Islet precursor cell (in vitro differentiated cells): ENCODE results near the gene ATP11B.
"Not testable (repeated sequence)": the region's sequence is repeated elsewhere in the genome, so short reads cannot be mapped to it uniquely, and the experiment has no call there.

Experiments used
- DNase-seq: peaks from one replicate; pipeline ENCODE4 v3.0.0-alpha.2; 2018

Gene ATP11B

DNA sequence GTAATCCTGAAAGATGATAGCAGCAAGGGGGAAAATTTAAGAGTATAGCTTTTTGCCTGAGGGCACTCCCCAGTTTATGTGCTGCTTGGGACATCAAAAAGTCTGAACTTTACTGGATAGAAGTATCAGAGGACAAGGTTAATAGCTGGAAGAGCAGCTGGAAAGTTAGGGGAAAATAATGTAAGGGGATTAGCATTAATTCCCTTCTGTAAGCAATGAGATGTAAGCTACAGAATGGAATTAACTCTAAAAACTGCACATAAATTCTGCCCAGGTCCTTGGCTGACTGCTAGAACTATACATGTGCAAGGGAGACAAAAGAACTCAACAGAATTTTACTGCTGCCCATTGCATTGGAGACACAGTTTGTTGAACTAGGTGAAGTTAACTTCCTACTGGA is 55.6 kb downstream of the ATP11B start:
- DNase-seq, result no peak

DNA sequence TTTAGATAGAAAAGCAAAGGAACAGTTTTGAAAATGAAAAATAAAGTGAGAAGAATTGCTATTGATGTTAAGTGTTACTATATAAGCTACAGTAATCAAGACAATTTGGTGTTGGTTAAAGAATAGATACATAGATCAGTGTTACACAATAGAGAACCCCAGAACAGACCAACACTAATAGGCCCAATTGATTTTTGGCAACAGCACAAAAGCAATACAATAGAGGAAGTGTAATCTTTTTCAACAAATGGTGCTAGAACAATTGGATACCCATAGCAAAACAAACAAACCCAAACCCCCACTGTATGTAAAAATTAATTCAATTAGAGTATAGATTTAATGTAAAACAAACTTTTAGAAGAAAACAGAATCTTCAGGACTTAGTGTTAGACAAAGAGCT is 61.8 kb downstream of the ATP11B start:
- no peak for DNase-seq

GRCh38 chr3:182861348-182861747 is 68.0 kb downstream of the ATP11B start:
- DNase-seq, result no peak

DNA sequence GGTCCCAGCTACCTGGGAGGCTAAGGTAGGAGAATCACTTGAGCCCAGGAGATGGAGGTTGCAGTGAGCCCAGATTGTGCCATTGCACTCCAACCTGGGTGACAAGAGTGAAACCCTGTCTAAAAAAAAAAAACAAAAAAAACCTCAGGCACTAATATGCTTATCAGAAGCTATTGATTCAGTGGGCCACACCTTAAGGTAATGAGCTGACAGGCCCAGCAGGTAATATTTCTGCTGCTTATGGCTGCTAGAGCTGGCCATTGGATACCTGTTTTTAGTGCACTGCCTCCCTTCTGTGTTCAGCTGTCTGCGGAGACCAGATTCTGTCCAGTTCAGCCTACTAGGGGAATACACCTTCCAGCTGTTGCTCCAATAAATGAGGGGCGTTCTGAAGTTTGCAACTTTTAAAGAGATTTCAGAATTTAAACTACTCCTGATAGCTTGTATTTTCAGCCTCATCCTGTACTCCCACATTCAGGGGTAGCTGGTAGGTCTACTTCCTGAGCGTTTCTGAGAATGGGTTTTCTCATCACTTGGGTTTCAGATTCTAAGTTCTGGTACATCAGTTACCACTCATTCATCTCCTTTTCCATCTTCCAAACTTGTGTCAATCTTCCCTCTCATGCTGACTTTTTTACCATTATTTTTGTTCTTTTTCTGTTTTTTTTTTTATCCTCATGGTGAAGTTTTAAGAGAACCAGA is 69.0 kb downstream of the ATP11B start:
- DNase-seq, result no peak

DNA sequence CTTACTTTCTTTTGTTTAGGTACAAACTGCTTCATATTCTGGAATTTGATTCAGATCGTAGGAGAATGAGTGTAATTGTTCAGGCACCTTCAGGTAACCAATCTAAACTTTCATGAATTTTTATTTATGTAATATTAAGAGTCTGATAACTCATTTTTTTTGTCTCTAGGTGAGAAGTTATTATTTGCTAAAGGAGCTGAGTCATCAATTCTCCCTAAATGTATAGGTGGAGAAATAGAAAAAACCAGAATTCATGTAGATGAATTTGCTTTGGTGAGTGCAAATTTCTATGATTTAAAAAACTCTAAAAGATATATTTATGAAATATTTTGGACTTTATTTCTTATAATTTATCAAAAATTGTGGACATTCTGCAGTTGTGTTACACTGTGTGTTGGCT is 75.8 kb downstream of the ATP11B start:
- DNase-seq, result no peak

DNA sequence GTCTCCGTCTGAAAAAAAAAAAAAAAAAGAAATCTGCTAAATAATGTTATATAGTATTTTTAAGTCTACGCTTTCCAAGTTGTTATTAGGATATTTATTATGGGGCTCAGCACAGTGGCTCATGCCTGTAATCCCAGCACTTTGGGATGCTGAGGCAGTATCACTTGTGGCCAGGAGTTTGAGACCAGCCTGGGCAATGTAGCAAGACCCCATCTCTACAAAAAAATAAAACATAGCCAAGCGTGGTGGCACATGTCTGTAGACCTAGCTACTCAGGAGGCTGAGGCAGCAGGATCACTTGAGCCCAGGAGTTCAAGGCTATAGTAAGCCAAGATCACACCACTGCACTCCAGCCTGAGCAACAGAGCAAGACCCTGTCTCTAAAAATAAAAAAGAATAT is 77.6 kb downstream of the ATP11B start:
- not testable (repeated sequence) for DNase-seq

- no peak for DNase-seq
Measured at GRCh38 chr3:182879031-182879611, 85.8 kb downstream of the ATP11B start.

DNA sequence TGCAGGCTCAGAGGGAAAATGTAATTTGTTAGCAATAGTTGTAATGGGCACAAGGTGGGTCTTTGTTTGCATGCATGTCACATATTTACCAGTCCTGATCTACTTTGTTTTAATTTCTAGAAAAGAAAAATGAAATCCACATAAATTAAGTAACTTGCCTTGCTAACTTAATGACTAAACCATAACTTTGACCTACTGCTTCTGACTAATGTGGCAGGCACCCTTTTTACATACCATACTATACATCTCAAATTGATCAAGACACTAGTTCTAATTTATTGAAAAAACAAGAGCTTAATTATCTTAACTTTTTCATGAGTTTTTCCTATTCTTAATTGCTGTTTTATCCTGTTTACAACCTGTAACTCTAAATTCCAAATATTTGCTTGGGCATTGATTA is 93.2 kb downstream of the ATP11B start:
- no peak for DNase-seq

- no peak for DNase-seq
Measured at GRCh38 chr3:182889948-182890629, 96.8 kb downstream of the ATP11B start.

DNA sequence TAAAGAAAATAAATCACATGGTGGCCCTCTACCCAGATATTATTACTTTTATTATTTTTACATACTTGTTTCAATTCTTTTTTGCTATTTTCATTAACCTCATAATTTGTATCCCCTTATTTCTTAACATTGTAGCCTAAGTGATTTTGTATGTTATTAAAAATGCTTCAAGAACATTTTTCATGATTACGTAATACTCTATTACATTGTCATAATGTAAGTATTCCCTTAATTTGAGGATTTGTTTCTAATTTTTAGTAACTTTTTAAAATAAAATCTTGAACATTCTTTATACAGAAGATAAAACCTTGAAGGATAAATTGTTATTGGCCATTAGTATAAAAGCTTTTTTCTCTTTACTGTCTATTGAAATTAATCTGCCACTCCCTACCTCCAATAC is 98.1 kb downstream of the ATP11B start:
- DNase-seq, result no peak

DNA sequence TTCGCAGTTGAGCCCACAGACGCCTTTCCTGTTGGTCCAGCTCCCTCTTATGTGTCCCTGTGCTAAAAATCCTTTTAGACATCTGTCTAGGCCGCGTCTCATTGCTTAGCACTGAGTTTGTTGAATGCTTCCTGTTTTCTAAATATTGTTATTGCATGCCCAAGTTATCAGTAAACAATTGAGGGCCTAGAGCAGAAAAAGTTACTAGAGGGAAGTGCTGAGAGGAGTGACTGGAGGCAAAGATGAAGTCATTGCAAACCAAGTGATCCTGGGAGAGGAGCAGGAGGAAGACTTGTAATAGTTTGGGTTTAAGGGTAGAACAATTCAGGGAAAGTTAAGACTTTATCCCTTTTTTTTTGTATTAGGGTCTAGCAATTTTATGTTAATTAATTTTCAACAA is 98.9 kb downstream of the ATP11B start:
- no peak for DNase-seq

GRCh38 chr3:182895513-182896112 is 102.3 kb downstream of the ATP11B start:
- no peak for DNase-seq

- no peak for DNase-seq
Measured at GRCh38 chr3:182896553-182896952, 103.2 kb downstream of the ATP11B start.

DNA sequence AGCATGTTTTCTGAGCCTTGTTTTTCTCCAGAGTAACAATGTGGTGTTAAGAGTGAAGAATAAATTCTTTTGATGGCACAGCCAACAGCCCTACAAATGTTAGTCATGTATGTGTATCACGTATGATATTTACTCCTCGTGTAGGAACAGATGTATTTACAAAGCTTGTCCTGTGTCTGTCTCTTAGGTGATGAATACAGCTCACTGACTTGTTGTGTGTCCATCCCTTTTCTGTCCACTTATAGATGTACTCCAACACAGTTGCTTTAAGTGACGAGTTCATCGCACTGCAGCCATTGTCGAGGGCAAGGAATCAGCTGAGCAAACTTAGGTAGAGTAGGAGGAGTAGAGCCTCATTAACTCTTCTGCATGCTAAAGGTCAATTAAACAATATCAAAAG is 108.9 kb downstream of the ATP11B start:
- no peak for DNase-seq

- DNase-seq, result no peak
Measured at GRCh38 chr3:182904164-182904563, 110.9 kb downstream of the ATP11B start.

DNA sequence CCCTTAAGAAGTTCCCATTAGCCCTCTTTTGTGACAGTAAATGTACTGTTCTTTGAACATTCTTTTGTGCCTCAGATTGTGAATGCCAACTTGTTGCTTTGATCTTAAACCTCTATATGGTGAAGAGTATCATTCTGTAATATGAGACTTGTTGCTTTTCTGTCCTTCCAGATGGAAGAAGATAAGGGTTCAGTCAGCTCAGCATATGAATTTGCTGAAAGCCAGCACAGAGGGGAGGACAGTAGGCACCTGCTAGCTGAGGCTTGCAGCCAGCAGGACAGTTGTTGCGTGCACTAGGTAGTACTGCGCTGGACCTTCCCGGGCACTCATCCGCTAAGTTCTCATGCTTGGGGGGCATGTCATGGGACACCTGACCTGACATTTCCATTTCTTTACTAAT is 112.3 kb downstream of the ATP11B start:
- DNase-seq, result no peak

DNA sequence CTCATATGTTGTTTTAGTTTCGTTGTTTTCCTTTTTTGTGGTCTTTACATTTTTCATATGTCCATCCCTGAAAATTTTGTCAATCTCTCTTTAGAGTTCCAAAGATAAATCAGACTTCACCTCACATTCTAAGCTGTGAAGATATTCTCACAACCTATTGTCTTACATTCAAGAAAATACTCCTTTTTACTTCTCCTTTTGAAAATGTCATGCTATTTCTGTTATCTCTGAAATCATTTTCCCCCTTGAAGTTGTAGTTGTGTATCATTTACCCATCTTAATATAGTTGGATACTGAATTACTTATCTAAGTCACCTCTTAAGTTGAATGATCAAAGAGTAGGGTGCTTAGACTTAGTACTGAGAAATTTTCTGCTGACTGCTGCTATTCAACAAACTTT is 112.7 kb downstream of the ATP11B start:
- DNase-seq, result no peak

DNA sequence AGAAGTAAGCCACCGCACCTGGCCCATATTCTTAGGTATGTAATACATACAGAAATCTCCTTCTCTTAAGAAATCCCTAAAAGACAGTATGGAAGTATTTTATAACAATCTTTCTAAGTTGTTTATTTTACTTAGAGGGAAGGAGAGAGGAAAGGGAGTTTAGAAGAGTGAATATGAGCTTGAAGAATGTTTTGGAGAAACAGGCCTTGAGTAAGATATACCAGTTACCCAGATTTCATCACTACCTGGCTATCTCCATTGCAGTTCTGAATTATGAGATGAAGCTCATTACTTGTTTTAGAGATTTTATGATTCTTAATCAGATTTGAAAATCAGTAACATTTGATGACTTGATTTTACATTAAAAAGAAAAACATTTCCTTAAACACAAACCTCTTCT is 115.2 kb downstream of the ATP11B start:
- no peak for DNase-seq

DNA sequence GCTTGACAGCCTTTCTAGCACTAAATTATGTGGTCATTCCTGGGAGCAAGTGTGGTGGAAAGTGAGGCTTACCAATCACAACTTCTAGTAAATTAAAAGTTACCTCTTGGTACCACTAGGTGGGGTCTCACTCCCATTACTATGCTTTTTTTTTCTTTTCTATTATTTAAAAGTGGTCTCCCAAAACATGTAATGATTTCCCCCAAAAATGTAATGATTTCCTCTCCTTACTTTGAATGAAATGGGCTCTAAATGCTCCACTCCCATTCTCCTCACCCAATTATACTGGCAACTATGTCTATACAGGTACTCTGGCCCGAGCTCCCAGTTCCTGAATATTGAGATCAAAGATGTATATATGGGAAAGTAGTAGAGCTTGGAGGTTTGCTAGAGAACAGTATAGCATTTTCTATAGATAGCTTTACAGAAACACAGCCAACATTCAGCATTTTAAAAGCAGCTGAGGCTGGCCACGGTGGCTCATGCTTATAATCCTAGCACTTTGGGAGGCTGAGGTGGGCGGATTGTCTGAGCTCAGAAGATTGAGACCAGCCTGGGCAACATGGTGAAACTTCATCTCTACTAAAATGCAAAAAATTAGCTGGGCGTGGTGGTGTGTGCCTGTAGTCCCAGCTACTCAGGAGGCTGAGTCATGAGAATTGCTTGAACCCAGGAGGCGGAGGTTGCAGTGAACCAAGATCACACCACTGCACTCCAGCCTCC is 116.2 kb downstream of the ATP11B start:
- DNase-seq, result no peak

GRCh38 chr3:182910936-182911781 is 117.9 kb downstream of the ATP11B start:
- no peak for DNase-seq

DNA sequence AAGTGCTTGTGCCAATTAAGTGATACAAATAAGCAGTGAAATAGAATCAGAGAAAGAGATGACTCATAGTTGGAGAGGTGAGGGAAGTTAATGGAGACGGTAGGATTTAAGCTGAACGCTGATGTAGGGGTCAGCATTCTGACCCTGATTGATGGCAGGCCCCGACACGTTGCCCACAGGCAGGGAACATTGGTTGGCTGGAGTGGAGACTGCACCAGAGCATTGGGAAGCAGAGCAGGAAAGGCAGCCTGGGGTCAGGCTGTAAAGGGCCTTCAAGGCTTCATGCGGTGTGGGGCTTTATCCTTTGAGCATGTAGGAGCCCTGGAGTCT is 118.4 kb downstream of the ATP11B start:
- DNase-seq, result peak; percentile 60

GRCh38 chr3:182912474-182912873 is 119.2 kb downstream of the ATP11B start:
- DNase-seq, result no peak

GRCh38 chr3:182913889-182914288 is 120.6 kb downstream of the ATP11B start:
- no peak for DNase-seq
